Progenitor cell of endocrine pancreas (in vitro differentiated cells): ENCODE data around the gene TRIM65. TPM values are rescaled to one million over a fixed set of nuclear protein-coding genes. Genes with fewer than 3 reads are reported as not detected.

ENCODE experiments used
- DNase-seq: peaks from one replicate; pipeline ENCODE4 v3.0.0; 2021; ENCODE audit warnings: low spot score; ENCODE audit not compliant: unreplicated experiment
- H3K27ac Mint-ChIP-seq: 2 replicates; pipeline ENCODE4 v1.8.0; 2021; ENCODE audit warnings: mild to moderate bottlenecking, moderate library complexity, mixed read lengths
- H3K27me3 Mint-ChIP-seq: 2 replicates; pipeline ENCODE4 v1.8.0; 2021; ENCODE audit warnings: mixed read lengths
- H3K36me3 Mint-ChIP-seq: 2 replicates; pipeline ENCODE4 v1.8.0; 2022; ENCODE audit warnings: mixed read lengths; ENCODE audit not compliant: insufficient read depth
- H3K4me1 Mint-ChIP-seq: 2 replicates; pipeline ENCODE4 v1.8.0; 2021; ENCODE audit warnings: low read depth, mixed read lengths
- H3K4me3 Mint-ChIP-seq: 2 replicates; pipeline ENCODE4 v1.8.0; 2021; ENCODE audit warnings: low read depth, mild to moderate bottlenecking, moderate library complexity, mixed read lengths
- H3K9me3 Mint-ChIP-seq: 2 replicates; pipeline ENCODE4 v1.8.0; 2021; ENCODE audit warnings: low read depth, mixed read lengths
- CTCF ChIP-seq: fragments of 200-600 bp; sonication (generic); IDR thresholded peaks from one replicate; pipeline ENCODE4 v1.5.0; 2021; ENCODE audit warnings: antibody characterized with exemption, mild to moderate bottlenecking; ENCODE audit not compliant: unreplicated experiment
- total RNA-seq: library from RNA; stranded (reverse); gene quantifications from 2 replicates; pipeline ENCODE4 v1.2.1, GENCODE V29; 2021

Gene TRIM65
- total RNA-seq, 1 donor from 2014 or later = 17.1 TPM

DNA sequence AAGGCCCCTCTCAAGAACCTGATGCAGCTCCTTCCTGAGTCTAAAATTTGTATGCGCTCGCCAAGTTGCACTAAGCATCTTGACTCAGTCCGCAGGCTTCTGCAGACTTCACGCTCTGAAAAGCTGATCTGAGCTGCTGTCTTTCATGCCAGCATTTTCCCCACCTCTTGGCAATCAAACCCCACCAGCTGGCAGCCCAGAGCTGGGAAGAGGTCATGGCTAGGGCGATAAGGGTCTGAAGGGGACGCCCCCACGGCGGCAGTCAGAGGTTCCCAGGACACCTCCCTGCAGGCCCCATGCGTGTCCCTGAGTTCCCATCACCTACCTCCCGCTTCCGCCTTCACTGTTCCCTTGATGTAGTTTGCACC is 47.5 kb downstream of the TRIM65 start:
- Mint-ChIP-seq H3K36me3 (peaks cover 6% of the 10 kb centered on the region), H3K4me3 (no peak overlapping the region), H3K27me3 (no peaks in the 10 kb centered on the region), H3K27ac (no peak overlapping the region), H3K4me1 (peaks cover 13% of the 10 kb centered on the region), H3K9me3 (no peaks in the 10 kb centered on the region)
- no peak for TF ChIP-seq CTCF
- no peak for DNase-seq

DNA sequence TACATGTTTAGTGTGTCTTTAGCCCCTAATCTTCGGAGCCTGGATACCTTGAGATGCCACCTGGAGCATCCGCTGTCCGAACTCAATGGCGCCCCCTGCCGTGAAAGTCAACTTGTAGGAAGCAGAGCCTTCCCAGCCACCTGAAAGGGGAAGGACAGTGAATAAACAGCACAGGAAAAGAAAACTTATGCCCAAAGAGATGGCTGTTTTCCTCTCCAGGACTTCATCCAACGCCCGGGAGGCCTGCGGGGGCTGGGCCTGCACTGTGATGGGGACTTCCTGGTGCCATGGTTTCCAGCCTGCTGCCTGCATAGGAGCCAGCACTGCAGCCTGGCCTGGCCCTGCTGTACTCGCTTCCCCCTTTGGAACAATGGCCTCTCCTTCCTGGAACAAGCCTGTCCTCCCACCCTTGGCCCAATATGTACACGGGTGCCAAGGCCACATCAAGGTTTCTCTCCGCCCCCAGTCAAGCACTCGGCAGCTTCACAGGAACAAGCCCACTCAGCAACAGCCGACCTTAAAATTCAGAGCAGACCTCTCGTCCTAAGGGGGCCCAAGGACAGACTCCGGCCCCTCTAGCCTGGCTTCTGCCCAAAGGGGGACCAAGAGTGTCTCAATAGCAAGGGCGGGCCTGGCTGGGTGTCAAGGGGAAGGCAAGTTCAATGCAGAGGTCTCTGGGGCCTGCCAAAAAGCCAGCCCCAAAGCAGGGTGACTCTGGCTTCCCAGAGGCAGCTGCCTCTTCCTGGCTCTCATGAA is 48.0 kb downstream of the TRIM65 start:
- H3K27ac Mint-ChIP-seq = no peak overlapping the region
- H3K9me3 Mint-ChIP-seq = no peaks in the 10 kb centered on the region
- no peaks in the 10 kb centered on the region for H3K27me3 Mint-ChIP-seq
- peak; percentile 56 for DNase-seq
- H3K36me3 Mint-ChIP-seq = peaks cover 6% of the 10 kb centered on the region
- peaks cover 12% of the 10 kb centered on the region for H3K4me1 Mint-ChIP-seq
- peak; percentile 69 for TF ChIP-seq CTCF
- no peak overlapping the region for H3K4me3 Mint-ChIP-seq

- H3K27ac Mint-ChIP-seq = no peak overlapping the region
- DNase-seq = no peak
- peaks cover 12% of the 10 kb centered on the region for H3K4me1 Mint-ChIP-seq
- H3K27me3 Mint-ChIP-seq = no peaks in the 10 kb centered on the region
- peaks cover 6% of the 10 kb centered on the region for H3K36me3 Mint-ChIP-seq
- no peaks in the 10 kb centered on the region for H3K9me3 Mint-ChIP-seq
- TF ChIP-seq CTCF = no peak
- no peak overlapping the region for H3K4me3 Mint-ChIP-seq
Observed at GRCh38 chr17:75847614-75848522, 48.9 kb downstream of the TRIM65 start.

DNA sequence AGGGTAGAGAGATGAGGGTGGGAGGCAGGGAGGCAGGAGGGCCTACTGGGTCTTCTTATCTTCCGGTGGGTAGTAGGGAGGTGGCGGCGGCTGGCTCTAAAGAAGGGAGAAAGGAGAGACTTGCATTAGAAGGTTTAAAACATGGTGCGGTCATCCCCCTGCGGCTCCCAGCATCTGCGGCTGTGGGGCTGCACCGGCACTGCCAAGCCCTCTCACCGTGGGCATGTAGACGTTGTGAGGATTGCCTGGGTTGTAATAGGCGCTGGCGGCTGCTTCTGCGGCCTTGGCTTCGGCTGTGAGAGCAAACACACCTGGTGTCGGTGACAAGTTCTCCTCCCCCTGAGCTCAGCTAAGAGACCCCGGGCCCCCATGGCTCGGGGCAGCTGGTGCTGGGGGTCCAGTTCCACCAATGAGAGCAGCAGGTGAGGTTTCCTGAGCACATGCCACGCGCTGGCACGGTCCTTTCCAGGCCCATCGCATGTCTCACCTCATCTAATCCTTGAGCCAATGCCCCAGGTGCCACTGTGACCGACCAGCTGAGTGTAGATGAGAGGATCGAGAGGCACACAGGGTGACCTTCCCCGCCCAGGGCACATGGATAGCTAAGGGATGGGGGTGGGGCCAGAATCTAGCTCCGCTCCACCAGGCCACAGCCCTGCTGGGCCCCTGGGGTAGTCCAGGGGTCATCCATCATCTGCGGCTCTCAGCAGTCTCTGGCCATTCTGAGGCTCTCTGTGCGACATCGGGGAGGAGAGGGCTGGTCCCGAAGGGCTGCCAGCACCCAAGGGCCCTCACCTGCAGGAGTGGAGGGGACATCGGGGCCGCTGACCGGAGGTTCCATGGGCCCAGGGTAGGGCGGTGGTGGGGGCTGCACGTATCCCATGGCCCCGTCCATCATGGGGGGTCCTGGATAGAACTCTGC is 49.8 kb downstream of the TRIM65 start:
- H3K27ac Mint-ChIP-seq = no peak overlapping the region
- H3K4me3 Mint-ChIP-seq = no peak overlapping the region
- no peaks in the 10 kb centered on the region for H3K27me3 Mint-ChIP-seq
- H3K4me1 Mint-ChIP-seq = peaks cover 12% of the 10 kb centered on the region
- no peak for TF ChIP-seq CTCF
- H3K9me3 Mint-ChIP-seq = no peaks in the 10 kb centered on the region
- H3K36me3 Mint-ChIP-seq = peaks cover 6% of the 10 kb centered on the region
- DNase-seq = no peak
